ENCODE results near the gene PER3. TPM values are rescaled to one million over a fixed set of nuclear protein-coding genes. Genes with fewer than 3 reads are reported as not detected.

Gene PER3
- polyA plus RNA-seq, 1 donor from 2014 or later = 0.84 TPM

DNA sequence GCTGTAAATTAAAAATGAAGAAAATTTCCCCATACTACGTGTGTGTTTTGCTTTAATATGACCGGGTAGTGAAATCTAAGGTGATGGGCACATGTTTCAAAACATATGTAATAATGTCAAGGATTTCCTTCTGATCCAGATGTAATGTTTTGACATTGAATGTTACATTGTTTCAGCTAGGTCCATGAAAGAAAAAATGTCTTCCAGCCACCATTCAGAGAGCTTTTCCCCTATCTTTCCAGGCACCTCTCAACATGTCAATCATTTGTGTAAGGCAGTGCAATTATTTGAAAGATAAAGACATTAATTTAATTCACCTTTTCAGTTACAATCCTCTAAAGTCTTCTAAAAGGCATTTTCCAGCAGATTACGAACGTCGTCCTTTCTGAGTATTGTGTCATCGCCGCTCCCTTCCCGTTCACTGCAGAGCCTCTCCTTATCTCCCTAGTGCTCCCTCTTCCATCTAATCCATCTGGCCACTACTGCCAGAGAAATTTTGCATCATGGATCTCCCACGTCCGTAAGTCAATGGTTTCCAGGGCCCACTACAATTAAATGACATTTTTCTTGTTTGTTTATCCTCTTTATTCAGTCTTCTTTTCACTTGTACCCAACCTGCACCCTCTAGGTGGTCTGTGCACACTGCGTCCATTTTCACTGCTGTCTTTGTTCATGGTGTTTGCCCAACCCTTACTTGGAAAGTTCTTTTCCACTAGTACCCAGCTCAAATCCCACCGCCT, 14.2 kb upstream of the PER3 start:
- Histone ChIP-seq H3K9me3 (ENCODE audit: low read length) (no peaks in the 10 kb centered on the region), H3K27ac (ENCODE audit: low read length) (peak overlapping the region; percentile 21), H3K4me3 (ENCODE audit: low read length) (peak overlapping the region; percentile 85), H3K79me2 (replicated peaks; ENCODE audit: insufficient read depth, low read length) (peaks cover 29% of the 10 kb centered on the region), H3K4me2 (ENCODE audit: low read length) (no peak overlapping the region), H3K36me3 (ENCODE audit: insufficient read depth, low read length) (peaks cover 31% of the 10 kb centered on the region), H3K27me3 (ENCODE audit: insufficient read depth, low read depth, low read length) (peaks cover 2% of the 10 kb centered on the region), H3K9me2 (ENCODE audit: insufficient read depth, low read length) (no peaks in the 10 kb centered on the region), H4K20me1 (ENCODE audit: insufficient read depth) (no peaks in the 10 kb centered on the region), H2AFZ (ENCODE audit: low read depth, low read length) (no peak overlapping the region), H3F3A (ENCODE audit: insufficient read depth, low read length, poor library complexity, severe bottlenecking) (peaks cover 8% of the 10 kb centered on the region), H3K9ac (ENCODE audit: low read length) (no peak overlapping the region)
- TF ChIP-seq EP300 (conservative IDR thresholded peaks at IDR 0.05; ENCODE audit: poor library complexity, severe bottlenecking) = peak; percentile 94
- peak; percentile 92 for TF ChIP-seq POLR2AphosphoS5 (IDR thresholded peaks at IDR 0.05)
- TF ChIP-seq REST (IDR thresholded peaks at IDR 0.05; ENCODE audit: borderline replicate concordance) = no peak
- no peak for TF ChIP-seq SMC3 (conservative IDR thresholded peaks at IDR 0.05; ENCODE audit: poor library complexity)
- no peak for TF ChIP-seq MXI1 (conservative IDR thresholded peaks at IDR 0.05; ENCODE audit: poor library complexity, severe bottlenecking)
- TF ChIP-seq TAF1 (IDR thresholded peaks at IDR 0.05; ENCODE audit: low read depth) = no peak
- no peak for TF ChIP-seq EZH2 (IDR thresholded peaks at IDR 0.05; ENCODE audit: borderline replicate concordance, insufficient read depth, low read length, poor library complexity, severe bottlenecking)

- H3K36me3 ChIP-seq (ENCODE audit: insufficient read depth, low read length) = peaks cover 28% of the 10 kb centered on the region
- TF ChIP-seq REST (IDR thresholded peaks at IDR 0.05; ENCODE audit: borderline replicate concordance) = peak; percentile 0
- no peak for TF ChIP-seq CTCF (IDR thresholded peaks at IDR 0.05; ENCODE audit: poor library complexity, severe bottlenecking)
- no peak for TF ChIP-seq TAF1 (IDR thresholded peaks at IDR 0.05; ENCODE audit: low read depth)
- no peak for TF ChIP-seq SMC3 (conservative IDR thresholded peaks at IDR 0.05; ENCODE audit: poor library complexity)
- TF ChIP-seq MXI1 (conservative IDR thresholded peaks at IDR 0.05; ENCODE audit: poor library complexity, severe bottlenecking) = no peak
- peaks cover 2% of the 10 kb centered on the region for H3K27me3 ChIP-seq (ENCODE audit: insufficient read depth, low read depth, low read length)
- H3K27ac ChIP-seq (ENCODE audit: low read length) = no peak overlapping the region
- peaks cover 8% of the 10 kb centered on the region for H3F3A ChIP-seq (ENCODE audit: insufficient read depth, low read length, poor library complexity, severe bottlenecking)
- H4K20me1 ChIP-seq (ENCODE audit: insufficient read depth) = no peaks in the 10 kb centered on the region
- peak overlapping the region; percentile 74 for H3K9ac ChIP-seq (ENCODE audit: low read length)
- H3K9me2 ChIP-seq (ENCODE audit: insufficient read depth, low read length) = no peaks in the 10 kb centered on the region
- peak overlapping the region; percentile 85 for H3K4me3 ChIP-seq (ENCODE audit: low read length)
- H2AFZ ChIP-seq (ENCODE audit: low read depth, low read length) = no peak overlapping the region
- peak overlapping the region; percentile 46 for H3K4me2 ChIP-seq (ENCODE audit: low read length)
- peaks cover 33% of the 10 kb centered on the region for H3K79me2 ChIP-seq (replicated peaks; ENCODE audit: insufficient read depth, low read length)
- no peaks in the 10 kb centered on the region for H3K9me3 ChIP-seq (ENCODE audit: low read length)
Measured at GRCh38 chr1:7770669-7770996, 13.5 kb upstream of the PER3 start.

All from neural cell (in vitro differentiated cells).